Pancreas (tissue), 10 donors: ENCODE measurements around the gene CCSER2. TPM values are rescaled to one million over a fixed set of nuclear protein-coding genes. Genes with fewer than 3 reads are reported as not detected.

ENCODE experiments used
- ATAC-seq, 4 donors: fragments of 200-7000 bp; cut with Tn5 transposase; one replicate each; pipeline versions ENCODE4 v1.8.0 to v1.9.1; 2020; ENCODE audit warnings: mild to moderate bottlenecking in 4 of 4, moderate library complexity in 4 of 4
- DNase-seq, 6 donors: peaks; one replicate each; pipeline ENCODE4 v3.0.0-alpha.2; 2020
- FAIRE-seq: peaks from 2 replicates; lab custom pipeline; 2012; peaks lifted over from hg19 to GRCh38; lab: Jason Lieb, UNC
- H3K27ac ChIP-seq, 4 donors: fragments of 200-600 bp; sonication (generic); 1 replicate in 3 of 4; 2 replicates in 1 of 4; pipeline versions ENCODE4 v1.5.0 to v1.8.0; 2020
- H3K27me3 ChIP-seq, 4 donors: fragments of 200-600 bp; one replicate each; pipeline ENCODE4 v1.8.0; 2021
- H3K36me3 ChIP-seq, 3 donors: fragments of 200-600 bp; sonication (generic) in 1 of 3; one replicate each; pipeline versions ENCODE4 v1.5.0 to v1.8.0; 2020 to 2021
- H3K4me1 ChIP-seq, 3 donors: fragments of 200-600 bp; one replicate each; pipeline ENCODE4 v1.8.0; 2021
- H3K4me3 ChIP-seq, 4 donors: fragments of 200-600 bp; sonication (generic) in 2 of 4; one replicate each; pipeline versions ENCODE4 v1.5.0 to v1.8.0; 2020 to 2021
- H3K9me3 ChIP-seq, 4 donors: fragments of 200-600 bp; one replicate each; pipeline ENCODE4 v1.8.0; 2021
- whole genome bisulfite sequencing, 2 donors: extraction: QIAGEN DNeasy Blood & Tissue Kit; methylation state at CpG; one replicate each; pipeline ENCODE4 v1.1.7; 2013; 5-methylcytosine and 5-hydroxymethylcytosine counted together
- intact Hi-C, 3 donors: fragments of 100-400 bp; cut with DNase I; formaldehyde crosslinking; loops; one replicate each; pipeline versions ENCODE4 v1.11.1 to v1.14.2; 2022
- polyA plus RNA-seq, 2 donors: library from polyadenylated mRNA; stranded (reverse); fragments of 200-250 nt; gene quantifications; one replicate each; pipeline ENCODE4 v1.2.3, GENCODE V29; 2013
- total RNA-seq, 6 donors: library from RNA; stranded (reverse); fragmentation: NEBNext Ultra II Directional in 4 of 6; extraction: Animal tissue kit (Norgen Biotek cat#: 25700) in 4 of 6; gene quantifications; one replicate each; pipeline versions ENCODE4 v1.2.1 to v1.2.4, GENCODE V29; 2021 to 2023
- TF ChIP-seq, protein P1 (sequence below), 4 donors: fragments of 200-600 bp; sonication (generic) in 3 of 4; IDR thresholded peaks; one replicate each; pipeline versions ENCODE4 v1.5.0 to v1.8.0; 2021; ENCODE audit warnings: antibody characterized with exemption in 4 of 4
- donor health status: healthy with polysubstance abuse.
- donor health status: DM: no; HTN: no; CAD: no; lungs with moderate emphysema.
- donor health status: DM: no; HTN: no; CAD: no.
- donor health status: control.
- donor health status: control.
- donor health status: Bipolar disorder and iron deficiency.
- donor health status: DM: yes; HTN: yes; CAD: no.
- donor health status: DM: no; HTN: no; CAD: no.
- donor health status: DM: no; HTN: no; CAD: no.
- donor health status: DM: yes; HTN: yes; CAD: no.

The CCSER2 gene
- total and polyA plus RNA-seq, 8 donors: 3.5 to 25.6 (median 21.8) TPM

DNA sequence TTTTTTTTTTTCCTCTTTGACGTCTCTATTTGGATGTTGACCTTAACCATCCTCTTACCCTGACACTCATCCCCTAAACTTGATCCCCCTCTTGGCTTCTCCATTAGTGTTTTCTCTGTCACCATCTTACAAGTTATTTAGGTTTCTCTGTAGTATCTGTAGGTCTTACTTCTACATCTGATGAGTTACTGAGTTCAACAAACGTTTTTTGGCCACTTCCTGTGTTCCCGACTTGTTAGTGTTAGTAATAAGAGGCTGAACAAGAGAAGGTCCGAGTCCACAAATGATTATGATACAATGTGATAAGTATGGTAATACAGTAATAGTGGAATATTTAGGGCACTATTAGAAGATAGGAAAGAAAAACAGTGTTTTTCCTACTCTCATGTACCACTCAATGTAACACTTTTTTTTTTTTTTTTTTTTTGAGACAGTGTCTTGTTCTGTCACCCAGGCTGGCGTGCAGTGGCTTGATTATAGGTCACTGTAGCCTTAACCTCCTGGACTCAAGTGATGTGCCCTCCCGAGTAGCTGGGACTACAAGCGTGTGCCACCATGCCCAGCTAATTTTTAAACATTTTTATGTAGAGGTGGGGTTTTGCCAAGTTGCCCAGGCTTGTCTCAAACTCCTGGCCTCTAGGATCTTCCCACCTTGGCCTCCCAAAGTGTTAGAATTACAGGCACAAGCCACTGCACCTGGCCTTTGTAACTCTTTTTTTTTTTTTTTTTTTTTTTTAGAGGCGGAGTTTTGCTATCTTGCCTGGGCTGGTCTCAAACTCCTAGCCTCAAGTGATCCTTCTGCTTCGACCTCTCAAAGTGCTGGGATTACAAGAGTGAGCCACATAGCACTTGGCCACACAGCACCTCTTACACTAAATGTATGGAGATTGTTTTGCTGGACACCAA lies 12.5 kb downstream of the CCSER2 start:
- no peak overlapping the region for H3K27ac ChIP-seq
- no peaks in the 10 kb centered on the region for H3K9me3 ChIP-seq
- no peak overlapping the region for H3K4me3 ChIP-seq
- intact Hi-C loops: no loop called here
- ATAC-seq (no peak), DNase-seq (no peak), FAIRE-seq (no peak)
- no peaks in the 10 kb centered on the region for H3K27me3 ChIP-seq
- H3K4me1 ChIP-seq: peaks cover 0 to 17% (median 3%) of the 10 kb centered on the region in 3 donors
- 89 to 91% methylated on average over 9 of the region's 9 CpGs for WGBS, 2 donors
- TF ChIP-seq, protein P1, sequence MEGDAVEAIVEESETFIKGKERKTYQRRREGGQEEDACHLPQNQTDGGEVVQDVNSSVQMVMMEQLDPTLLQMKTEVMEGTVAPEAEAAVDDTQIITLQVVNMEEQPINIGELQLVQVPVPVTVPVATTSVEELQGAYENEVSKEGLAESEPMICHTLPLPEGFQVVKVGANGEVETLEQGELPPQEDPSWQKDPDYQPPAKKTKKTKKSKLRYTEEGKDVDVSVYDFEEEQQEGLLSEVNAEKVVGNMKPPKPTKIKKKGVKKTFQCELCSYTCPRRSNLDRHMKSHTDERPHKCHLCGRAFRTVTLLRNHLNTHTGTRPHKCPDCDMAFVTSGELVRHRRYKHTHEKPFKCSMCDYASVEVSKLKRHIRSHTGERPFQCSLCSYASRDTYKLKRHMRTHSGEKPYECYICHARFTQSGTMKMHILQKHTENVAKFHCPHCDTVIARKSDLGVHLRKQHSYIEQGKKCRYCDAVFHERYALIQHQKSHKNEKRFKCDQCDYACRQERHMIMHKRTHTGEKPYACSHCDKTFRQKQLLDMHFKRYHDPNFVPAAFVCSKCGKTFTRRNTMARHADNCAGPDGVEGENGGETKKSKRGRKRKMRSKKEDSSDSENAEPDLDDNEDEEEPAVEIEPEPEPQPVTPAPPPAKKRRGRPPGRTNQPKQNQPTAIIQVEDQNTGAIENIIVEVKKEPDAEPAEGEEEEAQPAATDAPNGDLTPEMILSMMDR (IDR thresholded peaks at IDR 0.05): no peak
- H3K36me3 ChIP-seq: no peaks in the 10 kb centered on the region

DNA sequence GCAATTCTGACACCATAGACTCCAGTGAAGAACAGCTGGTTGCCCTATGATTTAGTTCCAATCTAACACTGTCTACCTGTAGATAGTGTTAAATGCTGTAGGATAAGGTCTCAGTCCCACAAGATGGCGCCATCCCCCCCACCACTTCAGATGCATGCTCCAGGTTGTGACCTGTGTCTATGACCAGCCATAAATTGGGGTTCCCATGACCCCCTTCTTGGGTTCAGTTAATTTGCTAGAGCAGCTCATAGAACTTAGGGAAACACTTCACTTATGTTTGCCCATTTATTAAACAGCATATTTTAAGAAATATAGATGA lies 13.1 kb downstream of the CCSER2 start:
- no peak for ATAC-seq
- Histone ChIP-seq H3K4me3 (no peak overlapping the region), H3K9me3 (no peaks in the 10 kb centered on the region), H3K36me3 (no peaks in the 10 kb centered on the region), H3K27me3 (no peaks in the 10 kb centered on the region), H3K4me1 (peaks cover 0 to 13% (median 3%) of the 10 kb centered on the region in 3 donors), H3K27ac (no peak overlapping the region)
- FAIRE-seq: no peak
- TF ChIP-seq, protein P1 (IDR thresholded peaks at IDR 0.05): no peak
- no peak for DNase-seq
- intact Hi-C loops: no loop called here
- WGBS, 2 donors: 86 to 100% methylated on average over 1 of the region's 1 CpG

DNA sequence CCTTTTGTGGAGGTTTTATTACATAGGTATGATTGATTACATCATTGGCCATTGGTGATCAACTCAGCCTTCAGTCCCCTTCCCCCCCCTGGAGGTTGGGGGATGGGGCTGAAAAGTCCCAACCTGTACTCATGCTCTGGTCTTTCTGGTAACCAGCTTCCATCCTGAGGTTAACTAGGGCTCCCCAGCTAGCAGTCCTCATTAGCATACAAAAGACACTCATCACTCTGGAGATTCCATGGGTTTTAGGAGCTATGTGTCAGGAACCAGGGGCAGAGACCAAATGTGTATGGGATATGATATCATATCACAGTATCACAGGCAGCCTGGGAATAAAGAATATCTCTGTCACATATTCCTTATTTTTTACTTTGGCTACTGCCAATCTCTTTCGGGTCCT lies 13.6 kb downstream of the CCSER2 start:
- no peak for FAIRE-seq
- WGBS, 2 donors: 32 to 33% methylated on average over 1 of the region's 1 CpG

GRCh38 chr10:84342584-84342983 lies 14.2 kb downstream of the CCSER2 start:
- no peak for ATAC-seq
- no peak overlapping the region for H3K4me3 ChIP-seq
- 91 to 95% methylated on average over 6 of the region's 6 CpGs for WGBS, 2 donors
- TF ChIP-seq, protein P1 (IDR thresholded peaks at IDR 0.05): no peak
- no peak for DNase-seq
- peaks cover 0 to 10% (median 3%) of the 10 kb centered on the region in 3 donors for H3K4me1 ChIP-seq
- no peak overlapping the region for H3K27ac ChIP-seq
- no peaks in the 10 kb centered on the region for H3K9me3 ChIP-seq
- H3K36me3 ChIP-seq: no peaks in the 10 kb centered on the region
- no peaks in the 10 kb centered on the region for H3K27me3 ChIP-seq
- intact Hi-C loops: no loop called here
- no peak for FAIRE-seq

More for the DNA sequence above, 13.6 kb downstream of the CCSER2 start:
- DNase-seq (no peak), ATAC-seq (no peak)
- TF ChIP-seq, protein P1 (IDR thresholded peaks at IDR 0.05): no peak
- Histone ChIP-seq H3K4me1 (peaks cover 0 to 10% (median 3%) of the 10 kb centered on the region in 3 donors), H3K9me3 (no peaks in the 10 kb centered on the region), H3K27me3 (no peaks in the 10 kb centered on the region), H3K4me3 (no peak overlapping the region), H3K27ac (no peak overlapping the region), H3K36me3 (no peaks in the 10 kb centered on the region)
- intact Hi-C loops: no loop called here

DNA sequence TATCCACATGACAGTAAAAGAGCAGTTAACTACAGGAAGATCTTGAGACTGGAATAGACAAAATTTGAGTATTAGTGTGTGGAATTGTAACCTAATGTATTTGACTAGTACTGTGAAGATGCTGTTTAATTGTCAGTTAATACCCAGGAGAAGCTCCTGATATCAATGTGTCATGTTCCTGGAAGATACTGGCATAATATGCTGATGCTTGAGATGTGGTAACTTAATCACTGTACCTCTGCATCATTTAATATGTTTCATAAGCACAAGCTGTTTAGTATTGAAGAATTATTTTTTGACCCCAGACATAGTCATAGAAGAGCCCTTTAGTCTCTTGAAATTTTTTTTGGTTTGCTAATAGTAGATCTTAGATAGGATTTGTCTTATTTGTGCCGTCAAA lies 15.4 kb downstream of the CCSER2 start:
- H3K4me1 ChIP-seq: peaks cover 0 to 10% (median 3%) of the 10 kb centered on the region in 3 donors
- 87 to 92% methylated on average over 1 of the region's 1 CpG for WGBS, 2 donors
- no peak overlapping the region for H3K27ac ChIP-seq
- intact Hi-C loops: no loop called here
- H3K4me3 ChIP-seq: no peak overlapping the region
- FAIRE-seq (no peak), DNase-seq (no peak), ATAC-seq (no peak)
- no peaks in the 10 kb centered on the region for H3K9me3 ChIP-seq
- no peaks in the 10 kb centered on the region for H3K36me3 ChIP-seq
- H3K27me3 ChIP-seq: no peaks in the 10 kb centered on the region
- TF ChIP-seq, protein P1 (IDR thresholded peaks at IDR 0.05): no peak
